HEK293T (cell line): ENCODE results near the gene PRAC2.

Source experiments
- CTCF ChIA-PET: fragments of 350-600 bp; formaldehyde crosslinking; extraction: SDS; loops from one replicate; lab custom pipeline; 2021; ENCODE audit warnings: antibody characterized with exemption, inconsistent platforms; lab: Yijun Ruan, JAX
- POLR2A ChIA-PET: fragments of 350-600 bp; formaldehyde crosslinking; extraction: SDS; loops from one replicate; lab custom pipeline; 2020; ENCODE audit warnings: antibody characterized with exemption, inconsistent platforms; lab: Yijun Ruan, JAX
- DNase-seq: peaks from one replicate; pipeline ENCODE4 v3.0.0; 2012; ENCODE audit warnings: mixed read lengths; ENCODE audit errors: extremely low spot score
- ARNT ChIP-seq: fragments of 450-650 bp; IDR thresholded peaks from 2 replicates; pipeline ENCODE4 v1.6.1; 2017; ENCODE audit warnings: mild to moderate bottlenecking
- BHLHE40 ChIP-seq: fragments of 450-650 bp; IDR thresholded peaks from 2 replicates; pipeline ENCODE4 v1.6.1; 2016; ENCODE audit warnings: mild to moderate bottlenecking, moderate library complexity, borderline replicate concordance
- CTBP1 ChIP-seq: fragments of 450-650 bp; IDR thresholded peaks from 2 replicates; pipeline ENCODE4 v1.6.1; 2016; ENCODE audit warnings: borderline replicate concordance
- ELF4 ChIP-seq: fragments of 450-650 bp; IDR thresholded peaks from 2 replicates; pipeline ENCODE4 v1.6.1; 2017; ENCODE audit warnings: antibody characterized with exemption
- FOXA1 ChIP-seq: fragments of 450-650 bp; IDR thresholded peaks from 2 replicates; pipeline ENCODE4 v1.6.1; 2016; ENCODE audit warnings: mild to moderate bottlenecking
- FOXK2 ChIP-seq: fragments of 450-650 bp; IDR thresholded peaks from 2 replicates; pipeline ENCODE4 v1.6.1; 2016; ENCODE audit warnings: mild to moderate bottlenecking
- FOXM1 ChIP-seq: fragments of 450-650 bp; IDR thresholded peaks from 2 replicates; pipeline ENCODE4 v1.6.1; 2017; ENCODE audit warnings: mild to moderate bottlenecking, borderline replicate concordance
- HDGF ChIP-seq: fragments of 450-650 bp; IDR thresholded peaks from 2 replicates; pipeline ENCODE4 v1.6.1; 2017; ENCODE audit warnings: antibody characterized with exemption, borderline replicate concordance
- L3MBTL2 ChIP-seq: fragments of 450-650 bp; conservative IDR thresholded peaks from 2 replicates; pipeline ENCODE4 v1.6.1; 2016; ENCODE audit warnings: mild to moderate bottlenecking
- LEF1 ChIP-seq: fragments of 450-650 bp; IDR thresholded peaks from 2 replicates; pipeline ENCODE4 v1.6.1; 2017; ENCODE audit warnings: mild to moderate bottlenecking, borderline replicate concordance
- NFRKB ChIP-seq: fragments of 450-650 bp; IDR thresholded peaks from 2 replicates; pipeline ENCODE4 v1.6.1; 2016; ENCODE audit warnings: mild to moderate bottlenecking, moderate library complexity
- SP1 ChIP-seq: fragments of 450-650 bp; IDR thresholded peaks from 2 replicates; pipeline ENCODE4 v1.6.1; 2017
- SUZ12 ChIP-seq: fragments of 450-650 bp; IDR thresholded peaks from 2 replicates; pipeline ENCODE4 v1.6.1; 2016; ENCODE audit warnings: mild to moderate bottlenecking
- TARDBP ChIP-seq: fragments of 450-650 bp; IDR thresholded peaks from 2 replicates; pipeline ENCODE4 v1.6.1; 2016
- ZNF384 ChIP-seq: fragments of 450-650 bp; IDR thresholded peaks from 2 replicates; pipeline ENCODE4 v1.6.1; 2016
- TF ChIP-seq, protein P1 (sequence below): fragments of 450-650 bp; IDR thresholded peaks from 2 replicates; pipeline ENCODE4 v1.6.1; 2016

The PRAC2 gene

DNA sequence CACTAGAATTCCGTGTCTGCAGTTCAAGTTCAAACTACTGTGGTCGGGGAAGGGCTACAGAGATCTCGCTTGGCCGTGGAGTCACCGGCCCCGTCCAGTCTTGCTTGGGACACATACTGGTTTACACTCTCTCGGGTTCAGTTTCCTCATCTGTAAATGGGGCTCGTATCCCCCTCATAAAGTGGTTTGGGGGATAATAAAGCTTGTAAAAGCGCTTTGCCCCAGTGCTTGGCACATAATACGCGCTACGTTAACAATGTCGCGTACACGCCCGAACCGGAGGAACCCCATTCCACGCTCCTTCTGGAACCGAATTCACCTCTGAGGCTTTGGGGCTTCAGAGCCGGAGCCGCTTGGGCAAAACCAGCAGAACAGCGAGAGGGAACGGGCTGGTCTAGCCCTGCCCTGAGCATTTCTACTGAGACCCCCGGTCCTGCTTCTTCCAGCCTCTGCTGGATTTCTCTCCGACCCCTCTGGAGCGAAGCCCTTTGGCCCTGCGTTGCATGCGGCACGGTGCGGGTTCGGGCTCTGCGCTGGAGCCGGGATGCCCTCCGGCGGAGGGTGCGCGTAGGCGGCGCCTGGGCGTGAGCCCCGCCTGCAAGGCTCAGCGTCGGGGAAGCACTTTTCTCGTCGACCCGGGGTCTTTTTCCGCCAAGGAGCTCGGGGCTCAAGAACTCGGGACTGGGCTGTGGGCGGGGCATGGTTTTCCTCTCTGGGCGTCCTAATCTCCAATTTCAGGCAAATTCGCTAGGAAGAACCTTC lies 31.7 kb downstream of the PRAC2 start:
- ChIA-PET CTCF (no interaction called here), POLR2A (interaction anchor here (1.4 kb wide), 1 partner anchor 11 kb away, joined by 3 read pairs; no protein-coding TSS in a partner anchor)
- no peak for TF ChIP-seq SUZ12
- TF ChIP-seq CTBP1: no peak
- TF ChIP-seq, protein P1, sequence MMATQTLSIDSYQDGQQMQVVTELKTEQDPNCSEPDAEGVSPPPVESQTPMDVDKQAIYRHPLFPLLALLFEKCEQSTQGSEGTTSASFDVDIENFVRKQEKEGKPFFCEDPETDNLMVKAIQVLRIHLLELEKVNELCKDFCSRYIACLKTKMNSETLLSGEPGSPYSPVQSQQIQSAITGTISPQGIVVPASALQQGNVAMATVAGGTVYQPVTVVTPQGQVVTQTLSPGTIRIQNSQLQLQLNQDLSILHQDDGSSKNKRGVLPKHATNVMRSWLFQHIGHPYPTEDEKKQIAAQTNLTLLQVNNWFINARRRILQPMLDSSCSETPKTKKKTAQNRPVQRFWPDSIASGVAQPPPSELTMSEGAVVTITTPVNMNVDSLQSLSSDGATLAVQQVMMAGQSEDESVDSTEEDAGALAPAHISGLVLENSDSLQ: no peak
- no peak for TF ChIP-seq HDGF
- TF ChIP-seq FOXK2: no peak
- TF ChIP-seq FOXM1: no peak
- no peak for TF ChIP-seq ARNT
- no peak for TF ChIP-seq ELF4
- no peak for TF ChIP-seq NFRKB
- no peak for TF ChIP-seq L3MBTL2
- TF ChIP-seq FOXA1: no peak
- no peak for TF ChIP-seq TARDBP
- no peak for TF ChIP-seq BHLHE40
- no peak for TF ChIP-seq LEF1
- TF ChIP-seq SP1: no peak
- no peak for TF ChIP-seq ZNF384
- no peak for DNase-seq

- POLR2A ChIA-PET: interaction anchor here (1.4 to 1.7 kb wide), 2 partner anchors 11 to 26 kb away, joined by 3 to 4 read pairs; partner anchors contain the start of gene HOXB13
- DNase-seq: no peak
- no peak for TF ChIP-seq SP1
- no peak for TF ChIP-seq NFRKB
- TF ChIP-seq ELF4: no peak
- no peak for TF ChIP-seq L3MBTL2
- TF ChIP-seq FOXM1: no peak
- TF ChIP-seq TARDBP: no peak
- TF ChIP-seq, protein P1: no peak
- no peak for TF ChIP-seq ARNT
- no peak for TF ChIP-seq FOXA1
- TF ChIP-seq SUZ12: no peak
- no peak for TF ChIP-seq ZNF384
- TF ChIP-seq CTBP1: no peak
- TF ChIP-seq BHLHE40: no peak
- no peak for TF ChIP-seq FOXK2
- no peak for TF ChIP-seq LEF1
- no peak for TF ChIP-seq HDGF
- CTCF ChIA-PET: no interaction called here
Observed at GRCh38 chr17:48755356-48755755, 32.4 kb downstream of the PRAC2 start.

GRCh38 chr17:48756830-48757251 lies 33.9 kb downstream of the PRAC2 start:
- POLR2A ChIA-PET: interaction anchor here (1.7 kb wide), 1 partner anchor 28 kb away, joined by 4 read pairs; the partner anchor contains the start of gene HOXB13
- DNase-seq: peak; percentile 5
- CTCF ChIA-PET: no interaction called here
- TF ChIP-seq, protein P1: no peak
- TF ChIP-seq LEF1 (no peak), BHLHE40 (no peak), ELF4 (no peak), TARDBP (no peak), ARNT (no peak), SP1 (no peak), FOXM1 (no peak), NFRKB (no peak), FOXA1 (no peak), HDGF (no peak), ZNF384 (no peak), SUZ12 (no peak)

- POLR2A ChIA-PET: interaction anchor here (2.4 kb wide), 1 partner anchor 27 kb away, joined by 9 read pairs; no protein-coding TSS in a partner anchor
- CTCF ChIA-PET: interaction anchor here (0.9 to 1.5 kb wide), 2 partner anchors 32 to 55 kb away, joined by 3 to 12 read pairs; no protein-coding TSS in a partner anchor
- TF ChIP-seq SUZ12 (no peak), FOXA1 (no peak), NFRKB (no peak), HDGF (no peak), SP1 (no peak), BHLHE40 (no peak), TARDBP (no peak), CTBP1 (no peak), ZNF384 (no peak), LEF1 (no peak), FOXM1 (no peak), L3MBTL2 (no peak), FOXK2 (no peak), ELF4 (no peak), ARNT (no peak)
- TF ChIP-seq, protein P1: no peak
- DNase-seq: peak; percentile 7
Observed at GRCh38 chr17:48757524-48757961, 34.6 kb downstream of the PRAC2 start.
